ENCODE measurements around the gene FAIM2.

FAIM2 gene

DNA sequence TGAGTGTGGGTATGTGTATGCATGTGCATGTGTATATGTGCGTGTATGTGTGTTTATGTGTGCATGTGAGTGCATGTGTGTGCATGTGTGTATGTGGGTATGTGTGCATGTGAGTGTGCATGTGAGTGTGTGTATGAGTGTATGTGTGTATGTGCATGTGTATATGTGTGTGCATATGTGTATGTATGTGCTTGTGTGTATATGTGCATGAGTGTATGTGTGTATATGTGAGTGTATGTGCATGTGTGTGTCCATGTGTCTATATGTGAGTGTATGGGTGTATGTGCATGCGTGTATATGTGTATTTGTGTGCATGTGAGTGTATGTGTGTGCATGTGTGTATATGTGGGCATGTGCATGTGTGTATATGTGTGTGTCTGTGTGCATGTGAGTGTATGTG lies 25.7 kb downstream of the FAIM2 start:
- ChIA-PET POLR2A (no interaction called here), CTCF (no interaction called here)
- TF ChIP-seq FOXK2 (IDR thresholded peaks at IDR 0.05), result no peak
- no peak for TF ChIP-seq TARDBP (IDR thresholded peaks at IDR 0.05)
- no peak for TF ChIP-seq HDGF (IDR thresholded peaks at IDR 0.05; ENCODE audit: borderline replicate concordance)
- TF ChIP-seq FOXM1 (IDR thresholded peaks at IDR 0.05; ENCODE audit: borderline replicate concordance), result no peak
- TF ChIP-seq LEF1 (IDR thresholded peaks at IDR 0.05; ENCODE audit: borderline replicate concordance), result no peak
- no peak for TF ChIP-seq ARNT (IDR thresholded peaks at IDR 0.05)
- no peak for TF ChIP-seq ELF4 (IDR thresholded peaks at IDR 0.05)
- DNase-seq (ENCODE audit: extremely low spot score), result no peak

DNA sequence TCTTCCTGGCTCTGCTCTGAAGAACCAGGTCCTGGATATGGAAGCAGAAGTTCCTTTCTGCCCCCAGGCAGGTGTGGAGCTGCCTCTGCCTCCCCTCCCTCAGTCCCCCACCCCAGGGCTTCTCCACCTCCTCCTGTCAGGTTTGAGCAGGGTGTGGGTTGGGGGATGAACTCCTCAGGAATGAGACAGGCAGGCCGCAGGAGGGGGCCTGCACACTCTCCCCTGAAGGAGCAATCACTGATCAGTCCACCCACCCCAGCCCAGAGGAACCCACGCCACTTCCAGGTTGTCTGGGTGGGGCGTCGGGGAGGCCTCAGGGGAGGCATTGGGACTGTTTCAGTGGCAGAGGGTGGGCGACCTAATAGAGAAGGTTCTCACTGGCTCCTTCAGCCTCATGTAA lies 26.6 kb downstream of the FAIM2 start:
- POLR2A ChIA-PET, result no interaction called here
- no peak for DNase-seq (ENCODE audit: extremely low spot score)
- TF ChIP-seq FOXA1 (IDR thresholded peaks at IDR 0.05) (no peak), FOXM1 (IDR thresholded peaks at IDR 0.05; ENCODE audit: borderline replicate concordance) (no peak), ELF4 (IDR thresholded peaks at IDR 0.05) (no peak), SP1 (IDR thresholded peaks at IDR 0.05) (no peak), ARNT (IDR thresholded peaks at IDR 0.05) (no peak), TARDBP (IDR thresholded peaks at IDR 0.05) (no peak), ZNF384 (IDR thresholded peaks at IDR 0.05) (no peak), SUZ12 (IDR thresholded peaks at IDR 0.05) (no peak), L3MBTL2 (conservative IDR thresholded peaks at IDR 0.05) (no peak), HDGF (IDR thresholded peaks at IDR 0.05; ENCODE audit: borderline replicate concordance) (no peak), FOXK2 (IDR thresholded peaks at IDR 0.05) (no peak), CTBP1 (IDR thresholded peaks at IDR 0.05; ENCODE audit: borderline replicate concordance) (no peak), LEF1 (IDR thresholded peaks at IDR 0.05; ENCODE audit: borderline replicate concordance) (no peak), NFRKB (IDR thresholded peaks at IDR 0.05) (no peak), BHLHE40 (IDR thresholded peaks at IDR 0.05; ENCODE audit: borderline replicate concordance) (no peak)
- TF ChIP-seq, protein P1, sequence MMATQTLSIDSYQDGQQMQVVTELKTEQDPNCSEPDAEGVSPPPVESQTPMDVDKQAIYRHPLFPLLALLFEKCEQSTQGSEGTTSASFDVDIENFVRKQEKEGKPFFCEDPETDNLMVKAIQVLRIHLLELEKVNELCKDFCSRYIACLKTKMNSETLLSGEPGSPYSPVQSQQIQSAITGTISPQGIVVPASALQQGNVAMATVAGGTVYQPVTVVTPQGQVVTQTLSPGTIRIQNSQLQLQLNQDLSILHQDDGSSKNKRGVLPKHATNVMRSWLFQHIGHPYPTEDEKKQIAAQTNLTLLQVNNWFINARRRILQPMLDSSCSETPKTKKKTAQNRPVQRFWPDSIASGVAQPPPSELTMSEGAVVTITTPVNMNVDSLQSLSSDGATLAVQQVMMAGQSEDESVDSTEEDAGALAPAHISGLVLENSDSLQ (IDR thresholded peaks at IDR 0.05), result no peak
- CTCF ChIA-PET, result no interaction called here

- ChIA-PET CTCF (no interaction called here), POLR2A (no interaction called here)
- no peak for DNase-seq (ENCODE audit: extremely low spot score)
- TF ChIP-seq ARNT (IDR thresholded peaks at IDR 0.05) (no peak), SUZ12 (IDR thresholded peaks at IDR 0.05) (no peak)
Measured at GRCh38 chr12:49876070-49876469, 27.6 kb downstream of the FAIM2 start.

- no peak for TF ChIP-seq TARDBP (IDR thresholded peaks at IDR 0.05)
- POLR2A ChIA-PET, result no interaction called here
- CTCF ChIA-PET, result no interaction called here
- DNase-seq (ENCODE audit: extremely low spot score), result no peak
Measured at GRCh38 chr12:49875115-49875720, 28.5 kb downstream of the FAIM2 start.

DNA sequence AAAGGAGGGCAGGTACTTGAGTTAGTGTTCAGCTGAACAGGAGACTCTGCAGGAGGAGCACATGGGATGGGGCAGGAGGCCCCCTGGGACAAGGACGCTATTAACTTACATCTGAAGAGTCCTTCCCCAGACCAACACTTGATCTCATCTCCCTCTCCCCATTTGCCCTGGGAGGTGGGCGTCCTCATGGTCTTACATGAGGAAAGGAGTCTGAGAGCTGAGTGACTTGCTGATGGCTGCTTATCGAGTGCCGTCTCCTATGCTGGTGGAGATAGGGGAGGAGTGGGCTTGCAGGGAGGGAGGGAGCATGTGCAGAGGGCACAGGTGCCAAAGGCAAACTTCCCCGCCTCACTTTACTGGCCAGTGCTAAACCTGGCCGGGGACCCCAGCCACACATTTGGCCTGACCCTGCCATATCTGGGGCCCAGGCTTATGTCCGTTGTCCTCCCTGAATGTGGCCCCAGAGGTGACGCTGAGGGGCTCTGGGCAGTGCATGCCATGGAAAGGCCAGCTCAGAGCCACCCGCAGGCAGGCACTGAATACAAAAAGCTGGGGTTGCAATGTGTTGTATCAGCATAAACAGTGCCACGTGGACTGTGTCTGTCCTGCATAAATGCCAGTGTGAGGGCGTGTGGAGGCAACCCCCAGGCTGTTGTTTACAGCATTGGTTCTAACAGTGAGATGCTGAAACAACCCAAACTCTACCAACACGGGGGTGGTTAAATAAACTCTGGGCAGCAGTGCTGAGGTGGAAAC lies 29.4 kb downstream of the FAIM2 start:
- DNase-seq (ENCODE audit: extremely low spot score), result no peak
- ChIA-PET CTCF (no interaction called here), POLR2A (no interaction called here)
- TF ChIP-seq NFRKB (IDR thresholded peaks at IDR 0.05) (no peak), BHLHE40 (IDR thresholded peaks at IDR 0.05; ENCODE audit: borderline replicate concordance) (no peak), FOXM1 (IDR thresholded peaks at IDR 0.05; ENCODE audit: borderline replicate concordance) (no peak), SUZ12 (IDR thresholded peaks at IDR 0.05) (no peak), SP1 (IDR thresholded peaks at IDR 0.05) (no peak), FOXK2 (IDR thresholded peaks at IDR 0.05) (no peak), ZNF384 (IDR thresholded peaks at IDR 0.05) (no peak), ARNT (IDR thresholded peaks at IDR 0.05) (no peak), ELF4 (IDR thresholded peaks at IDR 0.05) (no peak), CTBP1 (IDR thresholded peaks at IDR 0.05; ENCODE audit: borderline replicate concordance) (no peak), FOXA1 (IDR thresholded peaks at IDR 0.05) (no peak), HDGF (IDR thresholded peaks at IDR 0.05; ENCODE audit: borderline replicate concordance) (no peak), L3MBTL2 (conservative IDR thresholded peaks at IDR 0.05) (no peak)
- TF ChIP-seq, protein P1 (IDR thresholded peaks at IDR 0.05), result no peak

DNA sequence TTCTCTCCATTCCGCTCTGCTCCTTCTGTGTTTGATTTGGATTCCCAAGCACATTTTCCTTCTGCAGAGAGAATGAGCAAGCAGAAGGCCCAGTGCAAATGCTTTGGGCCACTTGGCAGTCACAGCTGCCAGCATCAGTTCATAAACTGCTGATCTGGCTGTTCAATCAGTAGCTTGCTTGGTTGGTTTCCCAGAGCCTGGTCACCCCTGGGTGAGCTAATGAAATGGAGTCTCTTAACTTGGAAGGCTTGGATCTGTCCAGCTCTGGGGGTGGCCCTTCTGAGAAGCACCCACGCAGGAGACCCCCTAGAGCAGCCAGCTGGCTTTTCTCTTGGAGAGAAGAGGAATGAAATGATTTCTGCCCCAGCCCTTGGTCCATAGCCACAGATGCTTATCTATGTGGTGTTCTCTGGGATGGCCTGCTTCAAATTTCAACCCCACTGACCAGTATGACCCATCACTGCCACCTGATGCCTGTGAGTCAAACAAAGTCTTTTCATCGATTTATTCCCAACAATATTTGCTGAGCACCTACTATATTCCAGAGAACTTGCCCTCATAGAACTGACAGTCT lies 30.3 kb downstream of the FAIM2 start:
- TF ChIP-seq SUZ12 (IDR thresholded peaks at IDR 0.05) (no peak), NFRKB (IDR thresholded peaks at IDR 0.05) (no peak), LEF1 (IDR thresholded peaks at IDR 0.05; ENCODE audit: borderline replicate concordance) (no peak), FOXA1 (IDR thresholded peaks at IDR 0.05) (no peak), SP1 (IDR thresholded peaks at IDR 0.05) (no peak), BHLHE40 (IDR thresholded peaks at IDR 0.05; ENCODE audit: borderline replicate concordance) (no peak), ELF4 (IDR thresholded peaks at IDR 0.05) (no peak)
- TF ChIP-seq, protein P1 (IDR thresholded peaks at IDR 0.05), result no peak
- CTCF ChIA-PET, result no interaction called here
- DNase-seq (ENCODE audit: extremely low spot score), result no peak
- POLR2A ChIA-PET, result no interaction called here

All from HEK293T (cell line).